Measurements from ENCODE around the gene C2orf76. TPM values are rescaled to one million over a fixed set of nuclear protein-coding genes. Genes with fewer than 3 reads are reported as not detected.
A peak's percentile ranks its signal among the peaks of the same experiment; 100 is the strongest.

Gene C2orf76
- total RNA-seq, 3 donors from 2014 or later (not counting 1 experiment from before 2014, with no cell fraction given), result 14.1 to 21.9 (median 20.5) TPM

- Mint-ChIP-seq H3K4me3 (no peak overlapping the region), H3K27me3 (ENCODE audit: low read depth in 2 of 2) (no peaks in the 10 kb centered on the region), H3K36me3 (no peaks in the 10 kb centered on the region), H3K27ac (peak overlapping the region in 1 of 2 donors; percentile 18), H3K4me1 (no peaks in the 10 kb centered on the region), H3K9me3 (no peaks in the 10 kb centered on the region)
- no peak overlapping the region for H3K27ac ChIP-seq (ENCODE audit: low read length)
- TF ChIP-seq, protein P1, sequence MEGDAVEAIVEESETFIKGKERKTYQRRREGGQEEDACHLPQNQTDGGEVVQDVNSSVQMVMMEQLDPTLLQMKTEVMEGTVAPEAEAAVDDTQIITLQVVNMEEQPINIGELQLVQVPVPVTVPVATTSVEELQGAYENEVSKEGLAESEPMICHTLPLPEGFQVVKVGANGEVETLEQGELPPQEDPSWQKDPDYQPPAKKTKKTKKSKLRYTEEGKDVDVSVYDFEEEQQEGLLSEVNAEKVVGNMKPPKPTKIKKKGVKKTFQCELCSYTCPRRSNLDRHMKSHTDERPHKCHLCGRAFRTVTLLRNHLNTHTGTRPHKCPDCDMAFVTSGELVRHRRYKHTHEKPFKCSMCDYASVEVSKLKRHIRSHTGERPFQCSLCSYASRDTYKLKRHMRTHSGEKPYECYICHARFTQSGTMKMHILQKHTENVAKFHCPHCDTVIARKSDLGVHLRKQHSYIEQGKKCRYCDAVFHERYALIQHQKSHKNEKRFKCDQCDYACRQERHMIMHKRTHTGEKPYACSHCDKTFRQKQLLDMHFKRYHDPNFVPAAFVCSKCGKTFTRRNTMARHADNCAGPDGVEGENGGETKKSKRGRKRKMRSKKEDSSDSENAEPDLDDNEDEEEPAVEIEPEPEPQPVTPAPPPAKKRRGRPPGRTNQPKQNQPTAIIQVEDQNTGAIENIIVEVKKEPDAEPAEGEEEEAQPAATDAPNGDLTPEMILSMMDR (IDR thresholded peaks at IDR 0.05), result no peak
- WGBS (ENCODE audit: insufficient coverage), result 88% methylated on average over 14 of the region's 14 CpGs
- intact Hi-C loops (cut with micrococcal nuclease), result no loop called here
- H3K4me3 ChIP-seq (ENCODE audit: low read length), result no peak overlapping the region
- no peaks in the 10 kb centered on the region for H3K36me3 ChIP-seq (ENCODE audit: control insufficient read depth, insufficient read depth, low read length)
- H3K4me1 ChIP-seq (ENCODE audit: control insufficient read depth, insufficient read depth, low read length), result no peaks in the 10 kb centered on the region
- ATAC-seq (no peak), DNase-seq (no peak)
- no peaks in the 10 kb centered on the region for H3K9me3 ChIP-seq (ENCODE audit: control insufficient read depth, insufficient read depth, low read length)
- H3K27me3 ChIP-seq (ENCODE audit: control insufficient read depth, insufficient read depth, low read length), result no peaks in the 10 kb centered on the region
Measured at GRCh38 chr2:119253760-119254600, 112.7 kb downstream of the C2orf76 start.

GRCh38 chr2:119253114-119253702, 113.4 kb downstream of the C2orf76 start:
- no peak for DNase-seq
- WGBS (ENCODE audit: insufficient coverage), result 100% methylated on average over 2 of the region's 2 CpGs
- no peaks in the 10 kb centered on the region for H3K9me3 Mint-ChIP-seq
- Histone ChIP-seq H3K4me3 (ENCODE audit: low read length) (no peak overlapping the region), H3K9me3 (ENCODE audit: control insufficient read depth, insufficient read depth, low read length) (no peaks in the 10 kb centered on the region), H3K27ac (ENCODE audit: low read length) (no peak overlapping the region), H3K27me3 (ENCODE audit: control insufficient read depth, insufficient read depth, low read length) (no peaks in the 10 kb centered on the region), H3K4me1 (ENCODE audit: control insufficient read depth, insufficient read depth, low read length) (no peaks in the 10 kb centered on the region), H3K36me3 (ENCODE audit: control insufficient read depth, insufficient read depth, low read length) (no peaks in the 10 kb centered on the region)
- TF ChIP-seq, protein P1 (IDR thresholded peaks at IDR 0.05), result no peak
- no peak for ATAC-seq
- H3K27me3 Mint-ChIP-seq (ENCODE audit: low read depth in 2 of 2), result no peaks in the 10 kb centered on the region
- H3K36me3 Mint-ChIP-seq, result no peaks in the 10 kb centered on the region
- intact Hi-C loops (cut with micrococcal nuclease), result no loop called here
- H3K4me1 Mint-ChIP-seq, result no peaks in the 10 kb centered on the region
- H3K4me3 Mint-ChIP-seq, result no peak overlapping the region
- H3K27ac Mint-ChIP-seq, result no peak overlapping the region

Other genes with a start within 250 kb of the C2orf76 start
- gene C1QL2, start 208.1 kb downstream of the C2orf76 start, total RNA-seq, result not detected
- 1 to 10 TPM; 1.7 to 2.5 (median 2.0) TPM for gene STEAP3, start 143.0 kb downstream of the C2orf76 start, total RNA-seq
- gene DBI, start 143 bp upstream of the C2orf76 start, total RNA-seq, result 100 to 1,000 TPM in 1 of 3 donors, 10 to 100 TPM in 2; 85.1 to 109 (median 93.2) TPM
- not detected for gene TMEM37, start 65.0 kb upstream of the C2orf76 start, total RNA-seq
- gene SCTR, start 157.6 kb upstream of the C2orf76 start, total RNA-seq, result not detected
- gene CFAP221, start 177.6 kb upstream of the C2orf76 start, total RNA-seq, result not detected